GM06990 (cell line): ENCODE measurements around the gene TMEM198.

Source experiments
- DNase-seq: peaks from one replicate; pipeline ENCODE4 v3.0.0-alpha.2; 2011; ENCODE audit not compliant: insufficient read length; ENCODE audit errors: extremely low read depth
- H3K27me3 ChIP-seq: replicated peaks from 2 replicates; pipeline ENCODE4 v1.6.0; 2011; ENCODE audit warnings: low read length; ENCODE audit not compliant: control insufficient read depth, insufficient read depth
- H3K36me3 ChIP-seq: 2 replicates; pipeline ENCODE4 v1.5.1; 2011; ENCODE audit warnings: low read length; ENCODE audit not compliant: control insufficient read depth, insufficient read depth
- H3K4me3 ChIP-seq: replicated peaks from 2 replicates; pipeline ENCODE4 v1.5.1; 2011; ENCODE audit warnings: low read depth, mild to moderate bottlenecking, control low read depth, low read length
- TF ChIP-seq, protein P1 (sequence below): IDR thresholded peaks from 2 replicates; pipeline ENCODE4 v1.5.1; 2011; ENCODE audit warnings: low read length, control low read depth, mild to moderate bottlenecking, inconsistent platforms; ENCODE audit not compliant: insufficient read depth, poor library complexity, severe bottlenecking

The TMEM198 gene

DNA sequence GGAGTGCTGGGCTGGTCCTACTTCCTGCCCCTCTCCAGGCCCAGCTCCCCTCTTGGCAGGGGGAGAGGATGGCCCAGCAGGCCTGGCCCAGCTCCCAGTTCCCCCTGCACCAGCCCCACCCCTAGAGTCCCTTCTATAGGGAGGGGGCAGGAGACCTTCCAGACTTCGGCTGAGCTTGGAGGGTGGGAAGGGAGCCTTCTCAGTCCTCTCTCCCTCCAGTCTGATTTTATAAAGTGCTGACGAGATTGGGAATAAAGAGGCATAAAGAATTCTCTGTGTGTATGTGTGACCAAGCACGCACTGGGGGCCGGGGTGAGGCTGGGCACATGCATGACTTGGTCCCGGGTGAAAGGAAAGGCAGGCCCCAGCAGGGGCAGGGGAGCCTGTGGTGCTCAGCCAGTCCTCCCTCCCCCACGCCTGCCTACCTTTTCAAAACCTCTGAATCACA lies 5.3 kb upstream of the TMEM198 start:
- Histone ChIP-seq H3K4me3 (no peak overlapping the region), H3K36me3 (peaks cover 25% of the 10 kb centered on the region), H3K27me3 (no peaks in the 10 kb centered on the region; the same call in 1 of the 2 replicates)
- DNase-seq = no peak
- TF ChIP-seq, protein P1, sequence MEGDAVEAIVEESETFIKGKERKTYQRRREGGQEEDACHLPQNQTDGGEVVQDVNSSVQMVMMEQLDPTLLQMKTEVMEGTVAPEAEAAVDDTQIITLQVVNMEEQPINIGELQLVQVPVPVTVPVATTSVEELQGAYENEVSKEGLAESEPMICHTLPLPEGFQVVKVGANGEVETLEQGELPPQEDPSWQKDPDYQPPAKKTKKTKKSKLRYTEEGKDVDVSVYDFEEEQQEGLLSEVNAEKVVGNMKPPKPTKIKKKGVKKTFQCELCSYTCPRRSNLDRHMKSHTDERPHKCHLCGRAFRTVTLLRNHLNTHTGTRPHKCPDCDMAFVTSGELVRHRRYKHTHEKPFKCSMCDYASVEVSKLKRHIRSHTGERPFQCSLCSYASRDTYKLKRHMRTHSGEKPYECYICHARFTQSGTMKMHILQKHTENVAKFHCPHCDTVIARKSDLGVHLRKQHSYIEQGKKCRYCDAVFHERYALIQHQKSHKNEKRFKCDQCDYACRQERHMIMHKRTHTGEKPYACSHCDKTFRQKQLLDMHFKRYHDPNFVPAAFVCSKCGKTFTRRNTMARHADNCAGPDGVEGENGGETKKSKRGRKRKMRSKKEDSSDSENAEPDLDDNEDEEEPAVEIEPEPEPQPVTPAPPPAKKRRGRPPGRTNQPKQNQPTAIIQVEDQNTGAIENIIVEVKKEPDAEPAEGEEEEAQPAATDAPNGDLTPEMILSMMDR = no peak

DNA sequence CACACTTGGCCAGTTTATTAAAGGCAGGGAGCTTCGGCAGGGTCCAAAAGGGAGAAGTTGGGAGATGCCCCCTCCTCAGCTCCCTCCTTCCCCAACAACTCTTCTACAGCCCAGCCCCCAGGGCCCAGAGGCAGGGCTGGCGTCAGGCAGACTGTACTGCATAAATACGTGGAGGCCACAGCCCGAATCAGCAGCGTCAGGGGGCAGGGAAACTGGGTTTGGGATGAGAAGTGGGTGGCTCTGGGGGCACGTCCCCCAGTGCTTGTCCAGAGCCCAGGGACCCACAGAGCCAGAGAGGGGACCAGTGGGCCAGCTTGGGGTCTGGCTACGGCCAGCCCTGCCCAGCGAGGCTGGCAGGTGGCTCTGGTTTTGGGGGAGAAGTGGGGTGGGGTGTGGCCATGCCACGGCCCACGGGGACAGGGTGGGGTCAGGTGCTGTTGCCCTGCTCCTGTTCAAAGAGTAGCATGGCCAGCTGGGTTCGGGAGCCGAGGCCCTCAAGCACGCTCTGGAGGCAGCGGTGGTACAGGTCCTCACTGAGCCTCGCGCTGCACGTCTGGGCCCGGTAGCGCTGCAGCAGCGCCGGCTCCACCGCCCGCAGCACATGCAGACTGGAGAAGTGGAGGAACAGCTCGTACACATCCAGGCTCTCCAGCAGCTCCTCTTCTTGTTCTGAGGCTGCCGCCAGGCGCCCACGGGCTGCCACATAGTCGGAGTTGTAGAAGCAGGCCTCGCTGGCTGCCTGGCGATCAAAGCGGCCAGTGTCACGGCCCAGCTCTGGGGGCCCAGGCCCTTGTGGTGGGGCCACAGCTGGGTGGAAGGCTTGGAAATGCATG lies 4.7 kb upstream of the TMEM198 start:
- Histone ChIP-seq H3K27me3 (no peaks in the 10 kb centered on the region), H3K4me3 (no peak overlapping the region), H3K36me3 (peaks cover 25% of the 10 kb centered on the region)
- TF ChIP-seq, protein P1 = no peak
- no peak for DNase-seq

DNA sequence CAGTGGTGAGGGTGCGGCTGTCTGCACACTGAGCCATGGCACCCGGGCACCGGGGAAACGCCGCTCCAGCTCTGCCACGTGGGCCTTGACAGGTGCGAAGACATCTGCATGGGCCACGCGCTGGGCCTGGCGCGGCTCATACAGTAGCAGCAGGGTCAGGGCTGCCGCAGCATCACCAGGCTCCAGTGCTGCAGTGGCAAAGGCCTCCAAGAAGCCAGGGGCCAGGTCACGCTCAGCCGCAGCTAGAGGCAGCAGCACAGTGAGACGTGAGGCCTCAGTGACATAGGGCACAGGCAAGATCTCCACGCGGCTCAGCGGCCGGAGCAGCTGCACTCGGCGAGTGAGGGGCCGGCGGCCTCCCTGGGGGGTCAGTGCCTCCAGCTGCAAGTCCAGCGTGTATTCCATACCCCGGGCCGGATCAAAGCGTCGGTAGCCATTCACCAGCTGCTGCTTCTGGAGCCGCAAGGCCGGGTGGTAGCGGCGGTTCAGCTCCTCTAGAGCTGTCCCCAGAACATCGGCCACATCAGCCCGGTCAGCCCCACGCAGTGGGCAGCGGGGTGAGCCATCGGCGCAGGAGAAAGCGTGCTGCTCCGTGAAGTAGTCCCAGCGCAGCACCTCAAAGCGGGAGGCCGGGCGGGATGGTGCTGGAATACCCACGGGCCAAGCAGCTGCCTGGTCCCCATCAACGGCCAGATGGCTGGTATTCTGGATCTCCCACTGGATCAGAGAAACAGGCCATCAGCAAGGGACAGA lies 3.7 kb upstream of the TMEM198 start:
- DNase-seq = no peak
- no peaks in the 10 kb centered on the region for H3K27me3 ChIP-seq
- no peak overlapping the region for H3K4me3 ChIP-seq
- peaks cover 25% of the 10 kb centered on the region for H3K36me3 ChIP-seq
- TF ChIP-seq, protein P1 = no peak

DNA sequence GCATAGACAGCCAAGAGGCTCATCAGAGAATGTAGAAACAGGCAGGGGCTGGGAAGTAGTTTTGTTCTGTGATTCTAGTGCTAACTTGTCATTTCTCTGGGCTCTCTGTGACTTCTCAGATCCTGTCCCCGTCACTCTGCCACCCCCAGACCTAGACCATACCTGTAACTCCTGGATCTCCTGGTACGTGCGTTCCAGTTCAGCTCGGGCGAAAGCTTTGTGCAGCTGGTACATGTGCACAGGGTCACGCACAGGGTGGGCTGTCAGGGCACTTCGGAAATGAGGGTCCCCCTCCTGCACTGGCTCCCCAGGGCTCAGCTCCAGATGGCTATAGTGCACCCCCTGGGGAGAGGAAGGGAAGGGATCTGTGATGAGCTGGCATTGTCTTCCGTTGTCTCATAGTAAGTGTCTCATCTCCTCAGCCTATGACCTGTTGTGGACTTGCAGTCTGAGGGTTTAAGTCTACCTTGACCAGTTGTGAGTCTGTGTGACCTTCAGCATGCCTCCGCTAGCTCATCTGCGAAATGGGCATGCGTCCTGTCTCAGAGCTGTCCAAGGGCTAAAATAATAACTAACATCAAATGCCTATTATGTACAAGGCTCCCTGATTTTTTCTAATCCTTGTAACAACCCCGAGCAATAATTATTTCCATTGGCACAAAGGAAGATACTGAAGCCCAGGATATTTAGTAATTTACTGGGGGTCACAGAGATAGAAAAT lies 2.9 kb upstream of the TMEM198 start:
- Histone ChIP-seq H3K4me3 (no peak overlapping the region), H3K36me3 (peaks cover 25% of the 10 kb centered on the region), H3K27me3 (no peaks in the 10 kb centered on the region)
- TF ChIP-seq, protein P1 = no peak
- no peak for DNase-seq

DNA sequence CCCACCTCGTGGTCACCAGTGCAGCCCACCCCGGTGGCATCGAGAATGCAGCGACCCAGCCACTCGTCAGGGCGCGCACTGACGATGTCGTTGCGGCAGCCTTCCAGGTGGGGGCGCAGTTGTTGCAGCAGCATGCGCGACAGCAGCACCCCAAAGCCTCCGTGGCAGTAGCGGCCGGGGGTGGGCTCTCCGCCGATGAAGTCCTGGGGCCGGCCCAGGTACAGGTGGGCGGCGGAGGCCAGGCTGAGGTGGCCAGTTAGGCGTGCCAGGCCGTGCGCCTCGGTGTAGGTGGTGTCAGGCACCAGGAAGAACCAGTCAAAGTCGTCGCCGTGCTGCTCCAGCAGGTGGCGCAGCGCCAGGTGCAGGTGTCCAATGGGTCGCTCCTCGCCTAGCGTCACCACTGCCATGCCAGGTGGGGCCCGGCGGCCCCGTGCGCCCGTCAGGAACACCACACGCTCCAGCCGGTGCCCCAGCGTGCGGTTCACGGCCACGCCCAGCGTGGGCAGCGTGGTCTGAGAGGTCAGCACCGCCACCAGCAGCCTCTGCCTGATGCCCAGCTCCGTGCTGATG lies 2.1 kb upstream of the TMEM198 start:
- H3K4me3 ChIP-seq = peak overlapping the region; percentile 81
- H3K27me3 ChIP-seq = no peaks in the 10 kb centered on the region
- H3K36me3 ChIP-seq = peaks cover 25% of the 10 kb centered on the region
- TF ChIP-seq, protein P1 = peak; percentile 98
- DNase-seq = peak; percentile 90
